ENCODE measurements around the gene WDR5. TPM values are rescaled to one million over a fixed set of nuclear protein-coding genes. Genes with fewer than 3 reads are reported as not detected.

WDR5 gene
- total and polyA plus RNA-seq, 10 of the 15 experiments (the other 5 are each of a cell fraction or from before 2014, with no cell fraction given), result 1.4 to 43.7 (median 33.2) TPM

DNA sequence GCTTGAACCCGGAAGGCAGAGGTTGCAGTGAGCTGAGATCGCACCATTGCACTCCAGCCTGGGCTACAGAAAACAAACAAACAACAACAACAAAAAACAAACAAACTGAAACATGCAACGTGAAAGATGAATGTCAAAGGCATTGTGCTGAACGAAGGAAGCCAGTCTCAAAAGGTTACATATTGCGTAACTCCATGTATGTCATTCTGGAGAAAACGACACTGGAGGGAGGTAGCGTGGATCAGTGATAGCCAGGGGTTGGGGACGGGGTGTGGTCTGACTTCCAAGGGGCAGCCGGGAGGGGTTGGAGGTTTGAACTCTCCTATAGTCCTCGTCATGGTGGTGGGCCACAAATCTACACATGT is 12.1 kb upstream of the WDR5 start:
- intact Hi-C loops (cut with micrococcal nuclease; ENCODE audit: unreplicated experiment), result no loop called here
- H3K9ac ChIP-seq (ENCODE audit: control insufficient read depth, insufficient read depth, low read length), result no peak overlapping the region
- TF ChIP-seq, protein P1, sequence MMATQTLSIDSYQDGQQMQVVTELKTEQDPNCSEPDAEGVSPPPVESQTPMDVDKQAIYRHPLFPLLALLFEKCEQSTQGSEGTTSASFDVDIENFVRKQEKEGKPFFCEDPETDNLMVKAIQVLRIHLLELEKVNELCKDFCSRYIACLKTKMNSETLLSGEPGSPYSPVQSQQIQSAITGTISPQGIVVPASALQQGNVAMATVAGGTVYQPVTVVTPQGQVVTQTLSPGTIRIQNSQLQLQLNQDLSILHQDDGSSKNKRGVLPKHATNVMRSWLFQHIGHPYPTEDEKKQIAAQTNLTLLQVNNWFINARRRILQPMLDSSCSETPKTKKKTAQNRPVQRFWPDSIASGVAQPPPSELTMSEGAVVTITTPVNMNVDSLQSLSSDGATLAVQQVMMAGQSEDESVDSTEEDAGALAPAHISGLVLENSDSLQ (IDR thresholded peaks at IDR 0.05), result no peak
- TF ChIP-seq HCFC1 (IDR thresholded peaks at IDR 0.05; ENCODE audit: low read length) (no peak), RB1 (IDR thresholded peaks at IDR 0.05; ENCODE audit: borderline replicate concordance) (no peak), RUNX3 (IDR thresholded peaks at IDR 0.05; ENCODE audit: low read length) (no peak), BCL11A (IDR thresholded peaks at IDR 0.05; ENCODE audit: low read depth, low read length) (no peak)
- DNase-seq (ENCODE audit: low read depth, low spot score), result no peak
- no peak overlapping the region for H3K27ac ChIP-seq (ENCODE audit: control insufficient read depth, insufficient read depth)
- BruUV-seq (replicated peaks), result no TSS peak
- H3K27me3 ChIP-seq (replicated peaks in 1 of 2; ENCODE audit: control insufficient read depth in 2 of 2, insufficient read depth in 2 of 2, low read length in 1 of 2), result peaks cover 0 to 4% of the 10 kb centered on the region in 2 experiments; a peak in 3 of 4 replicates
- H3K36me3 ChIP-seq (ENCODE audit: control insufficient read depth in 2 of 2, insufficient read depth in 2 of 2, low read length in 1 of 2), result no peaks in the 10 kb centered on the region
- FAIRE-seq, result no peak
- no peaks in the 10 kb centered on the region for H3K4me1 ChIP-seq (ENCODE audit: control insufficient read depth, insufficient read depth, low read length)
- H4K20me1 ChIP-seq (ENCODE audit: control insufficient read depth, insufficient read depth), result no peaks in the 10 kb centered on the region
- ChIA-PET RAD21 (ENCODE audit: unreplicated experiment) (no interaction called here), CTCF (no interaction called here), POLR2A (no interaction called here), SMC1A (ENCODE audit: uncharacterized antibody, unreplicated experiment) (no interaction called here)
- H2AFZ ChIP-seq (ENCODE audit: control insufficient read depth, low read depth, low read length), result no peak overlapping the region
- H3K9me3 ChIP-seq (replicated peaks; ENCODE audit: control insufficient read depth, insufficient read depth, low read length), result no peaks in the 10 kb centered on the region
- H3K4me2 ChIP-seq (ENCODE audit: control insufficient read depth, insufficient read depth), result no peak overlapping the region
- no peaks in the 10 kb centered on the region for H3K79me2 ChIP-seq (ENCODE audit: control insufficient read depth, insufficient read depth, low read length)
- 55% methylated on average over 10 of the region's 10 CpGs for WGBS (ENCODE audit: insufficient coverage, insufficient replicate concordance, low lambda C conversion rate, missing lambda C conversion rate)
- ATAC-seq, result no peak
- no peak overlapping the region for H3K4me3 ChIP-seq
- in situ Hi-C loops (cut with MboI), result no loop called here

DNA sequence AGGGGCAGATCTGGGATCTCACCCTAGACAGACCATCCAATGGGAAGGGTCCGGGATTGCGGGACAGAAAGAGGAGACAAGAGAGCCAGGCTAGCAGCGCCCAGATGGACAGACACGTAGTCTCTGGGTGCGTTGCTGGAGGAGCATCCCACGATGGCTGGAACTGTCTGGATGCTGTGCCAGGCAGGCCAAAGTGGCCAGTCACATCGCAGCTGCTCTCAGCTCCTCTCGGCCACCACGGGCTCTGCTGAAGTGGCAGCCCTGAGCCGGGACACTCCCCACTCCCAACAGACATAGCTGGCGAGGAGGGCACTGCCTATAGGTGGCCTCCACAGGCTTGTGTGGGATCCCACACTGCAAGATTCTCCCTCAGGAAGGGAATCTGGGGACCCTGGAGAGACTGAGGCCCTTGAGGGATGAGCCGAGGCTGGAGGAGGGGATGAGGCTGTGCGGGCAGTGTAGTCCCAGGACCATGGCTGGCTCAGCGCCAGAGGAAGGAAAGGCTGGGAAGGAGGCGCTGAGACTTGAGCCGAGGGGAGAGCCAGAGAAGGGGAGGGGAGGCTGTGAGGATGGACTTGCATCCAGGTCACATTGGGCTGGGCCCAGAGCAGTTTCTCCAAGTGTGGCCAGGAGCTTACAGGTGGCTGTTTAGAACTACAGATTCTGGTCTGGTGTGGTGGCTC is 10.3 kb upstream of the WDR5 start:
- intact Hi-C loops (cut with micrococcal nuclease; ENCODE audit: unreplicated experiment), result no loop called here
- Histone ChIP-seq H3K9ac (ENCODE audit: control insufficient read depth, insufficient read depth, low read length) (no peak overlapping the region), H2AFZ (ENCODE audit: control insufficient read depth, low read depth, low read length) (no peak overlapping the region), H3K27ac (ENCODE audit: control insufficient read depth, insufficient read depth) (no peak overlapping the region), H3K27me3 (replicated peaks in 1 of 2; ENCODE audit: control insufficient read depth in 2 of 2, insufficient read depth in 2 of 2, low read length in 1 of 2) (peaks cover 1 to 4% of the 10 kb centered on the region in 2 experiments; a peak in 3 of 4 replicates), H3K79me2 (ENCODE audit: control insufficient read depth, insufficient read depth, low read length) (no peaks in the 10 kb centered on the region), H3K9me3 (replicated peaks; ENCODE audit: control insufficient read depth, insufficient read depth, low read length) (no peaks in the 10 kb centered on the region), H3K4me2 (ENCODE audit: control insufficient read depth, insufficient read depth) (no peak overlapping the region), H3K36me3 (ENCODE audit: control insufficient read depth in 2 of 2, insufficient read depth in 2 of 2, low read length in 1 of 2) (no peaks in the 10 kb centered on the region), H3K4me3 (no peak overlapping the region), H4K20me1 (ENCODE audit: control insufficient read depth, insufficient read depth) (no peaks in the 10 kb centered on the region), H3K4me1 (ENCODE audit: control insufficient read depth, insufficient read depth, low read length) (no peaks in the 10 kb centered on the region)
- FAIRE-seq (no peak), ATAC-seq (no peak), DNase-seq (ENCODE audit: low read depth, low spot score) (no peak)
- ChIA-PET CTCF (no interaction called here), POLR2A (interaction anchor here (1.2 kb wide), 1 partner anchor 9 kb away, joined by 3 read pairs; no protein-coding TSS in a partner anchor), RAD21 (ENCODE audit: unreplicated experiment) (no interaction called here), SMC1A (ENCODE audit: uncharacterized antibody, unreplicated experiment) (no interaction called here)
- BruUV-seq (replicated peaks), result no TSS peak
- TF ChIP-seq ETV6 (conservative IDR thresholded peaks at IDR 0.05 in 1 of 2, IDR thresholded peaks at IDR 0.05 in 1 of 2; ENCODE audit: borderline replicate concordance in 1 of 2, low read depth in 1 of 2) (no peak), NKRF (conservative IDR thresholded peaks at IDR 0.05) (no peak), ZNF384 (IDR thresholded peaks at IDR 0.05; ENCODE audit: borderline replicate concordance, low read depth, low read length) (no peak), MEF2B (IDR thresholded peaks at IDR 0.05; ENCODE audit: partially characterized antibody, poor library complexity, severe bottlenecking) (no peak), ZNF24 (IDR thresholded peaks at IDR 0.05) (no peak), FOXK2 (IDR thresholded peaks at IDR 0.05) (no peak), PML (IDR thresholded peaks at IDR 0.05; ENCODE audit: low read length) (no peak), SMARCA5 (IDR thresholded peaks at IDR 0.05) (no peak)
- WGBS (ENCODE audit: insufficient coverage, insufficient replicate concordance, low lambda C conversion rate, missing lambda C conversion rate), result 43% methylated on average over 16 of the region's 16 CpGs
- in situ Hi-C loops (cut with MboI), result no loop called here

All from GM12878 (cell line).